Brain pericyte (primary cell): ENCODE results near the gene MTIF2.
"Not testable (repeated sequence)": the region's sequence is repeated elsewhere in the genome, so short reads cannot be mapped to it uniquely, and the experiment has no call there.

Experiments used
- DNase-seq: peaks from one replicate; pipeline ENCODE4 v3.0.0-alpha.2; 2012; ENCODE audit warnings: low read depth, low spot score

MTIF2 gene, protein sequence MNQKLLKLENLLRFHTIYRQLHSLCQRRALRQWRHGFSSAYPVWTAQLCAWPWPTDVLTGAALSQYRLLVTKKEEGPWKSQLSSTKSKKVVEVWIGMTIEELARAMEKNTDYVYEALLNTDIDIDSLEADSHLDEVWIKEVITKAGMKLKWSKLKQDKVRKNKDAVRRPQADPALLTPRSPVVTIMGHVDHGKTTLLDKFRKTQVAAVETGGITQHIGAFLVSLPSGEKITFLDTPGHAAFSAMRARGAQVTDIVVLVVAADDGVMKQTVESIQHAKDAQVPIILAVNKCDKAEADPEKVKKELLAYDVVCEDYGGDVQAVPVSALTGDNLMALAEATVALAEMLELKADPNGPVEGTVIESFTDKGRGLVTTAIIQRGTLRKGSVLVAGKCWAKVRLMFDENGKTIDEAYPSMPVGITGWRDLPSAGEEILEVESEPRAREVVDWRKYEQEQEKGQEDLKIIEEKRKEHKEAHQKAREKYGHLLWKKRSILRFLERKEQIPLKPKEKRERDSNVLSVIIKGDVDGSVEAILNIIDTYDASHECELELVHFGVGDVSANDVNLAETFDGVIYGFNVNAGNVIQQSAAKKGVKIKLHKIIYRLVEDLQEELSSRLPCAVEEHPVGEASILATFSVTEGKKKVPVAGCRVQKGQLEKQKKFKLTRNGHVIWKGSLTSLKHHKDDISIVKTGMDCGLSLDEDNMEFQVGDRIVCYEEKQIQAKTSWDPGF

DNA sequence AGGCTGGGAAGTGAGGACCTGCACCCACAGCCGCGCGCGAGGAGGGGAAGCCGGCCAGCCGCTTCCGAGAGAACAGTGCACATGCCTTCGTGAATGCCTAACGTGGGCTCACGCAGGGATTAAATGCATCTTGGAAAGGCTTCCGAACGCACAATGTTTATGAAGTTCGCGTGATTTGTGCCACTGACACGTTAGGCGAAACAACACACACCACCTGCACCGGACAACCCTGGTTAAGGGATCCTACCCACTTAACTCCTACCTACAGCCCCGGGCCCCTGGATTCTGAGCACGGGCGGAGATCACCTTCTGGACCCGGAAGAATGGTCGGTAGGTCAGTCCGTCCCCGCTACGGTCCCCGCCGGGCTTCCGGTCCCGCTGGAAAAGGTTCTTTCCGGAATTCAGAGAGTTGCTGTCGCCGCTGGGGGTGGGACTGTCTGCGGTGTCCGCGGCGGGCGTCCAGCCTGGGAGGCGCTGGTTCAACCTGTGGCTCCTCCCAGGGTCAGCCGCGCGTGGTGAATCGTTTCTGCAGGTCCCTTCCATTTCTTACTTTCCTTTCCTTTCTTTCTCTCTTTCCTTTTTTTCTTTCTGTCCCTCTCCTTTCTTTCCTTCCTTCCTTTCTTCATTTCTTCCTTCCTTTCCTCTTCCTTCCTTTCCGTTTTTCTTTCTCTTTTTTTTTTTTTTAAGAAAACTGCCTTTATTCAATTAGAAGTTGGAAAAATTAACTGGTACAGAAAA, at the start of gene MTIF2:
Gene MTIF2 (minus strand): TSS at position 325 of the 738 bp plus-strand sequence. CDS start 5,373 bp downstream, outside the sequence.
- peak; percentile 77 for DNase-seq

DNA sequence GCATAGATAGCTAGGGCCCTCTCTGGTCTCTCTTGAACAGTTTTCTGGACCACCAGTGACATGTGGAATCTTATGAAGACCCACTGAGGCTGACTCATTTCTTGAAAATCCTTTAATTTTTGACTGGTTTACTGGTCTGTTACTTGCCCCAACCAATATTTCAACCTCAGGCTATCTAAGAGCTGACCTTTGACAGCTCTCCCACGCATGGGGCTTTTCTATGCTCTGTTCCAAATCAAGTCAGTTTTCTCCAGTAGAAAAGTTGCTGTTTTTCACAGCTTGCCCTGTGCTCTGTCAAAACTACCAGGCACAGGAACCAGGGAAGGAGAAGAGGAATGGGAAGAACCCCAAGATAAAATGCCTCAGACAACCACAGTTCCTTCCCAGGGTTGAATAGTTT, 46.0 kb upstream of the MTIF2 start:
- no peak for DNase-seq

DNA sequence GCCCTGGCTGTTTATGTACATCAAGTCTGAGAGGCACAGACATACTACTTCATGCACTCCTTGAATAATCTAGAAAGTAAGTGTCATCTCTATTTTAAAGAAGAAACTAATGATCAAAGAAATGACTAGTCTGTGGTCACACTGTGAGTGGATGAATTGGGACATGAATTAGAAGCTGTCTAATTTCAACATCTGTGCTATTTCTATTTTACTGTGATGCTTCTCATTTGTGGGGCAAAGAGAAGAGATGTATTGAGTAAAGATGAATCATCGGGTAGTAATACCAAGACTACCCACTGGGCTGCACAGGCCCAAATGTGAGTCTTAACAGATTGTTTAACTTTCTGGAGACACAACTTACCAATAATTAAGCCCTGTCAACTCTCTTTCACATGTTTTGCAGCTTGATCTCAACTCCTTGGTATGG, 42.4 kb upstream of the MTIF2 start:
- no peak for DNase-seq

DNA sequence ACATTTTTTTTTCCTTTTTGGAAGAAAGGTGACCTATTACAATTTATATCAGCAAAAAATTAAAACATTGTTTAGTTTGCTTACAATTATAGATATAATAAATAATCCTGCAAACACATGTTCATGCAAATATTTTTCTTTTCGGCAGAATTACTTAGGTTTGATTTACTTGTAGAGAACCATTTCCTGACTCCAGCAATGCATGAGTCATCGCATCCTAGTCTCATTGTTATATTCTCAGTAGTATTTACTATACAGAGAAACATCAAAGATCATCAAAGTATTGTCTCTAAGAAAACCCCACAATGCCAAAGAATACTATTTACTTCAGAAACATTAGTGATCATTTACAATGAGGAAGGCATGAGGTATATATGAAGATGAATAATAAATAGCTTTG, 40.4 kb upstream of the MTIF2 start:
- DNase-seq = no peak

DNA sequence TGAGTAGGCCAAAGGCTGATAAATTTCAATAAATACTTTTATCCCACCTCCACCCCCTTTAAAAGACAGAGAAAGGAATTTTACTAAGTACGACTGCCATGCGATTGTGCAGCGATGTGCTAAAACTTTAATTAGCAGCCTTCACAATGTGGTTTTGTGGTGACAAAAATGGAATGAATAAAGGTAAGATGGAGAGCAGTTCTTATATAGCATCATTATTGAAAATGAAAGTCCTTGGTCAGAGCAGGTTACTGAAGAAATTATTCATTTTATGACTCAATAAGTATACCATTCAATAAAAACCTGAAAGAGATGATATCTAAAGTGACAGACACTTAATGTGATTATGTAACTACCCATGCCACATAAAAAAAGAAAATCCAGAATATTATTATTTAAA, 33.2 kb upstream of the MTIF2 start:
- DNase-seq = no peak

DNA sequence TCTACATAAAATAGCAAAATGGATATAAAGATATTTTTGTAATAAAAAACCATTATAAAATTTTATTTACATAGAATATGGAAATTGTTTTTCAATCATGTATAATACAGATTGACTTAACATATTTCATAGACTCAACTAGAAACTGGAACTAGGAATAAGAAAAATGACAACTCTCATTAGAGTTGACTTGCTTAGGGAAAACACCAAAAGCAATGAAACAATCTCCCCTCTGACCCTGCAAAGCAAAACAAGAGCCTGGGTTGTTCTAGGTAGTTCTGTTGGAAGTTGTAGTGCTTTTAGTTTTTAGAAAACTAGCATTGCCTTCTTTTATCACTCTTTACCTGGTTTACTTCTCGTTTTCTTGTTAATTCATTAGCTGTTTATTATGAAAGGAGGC, 32.2 kb upstream of the MTIF2 start:
- no peak for DNase-seq

DNA sequence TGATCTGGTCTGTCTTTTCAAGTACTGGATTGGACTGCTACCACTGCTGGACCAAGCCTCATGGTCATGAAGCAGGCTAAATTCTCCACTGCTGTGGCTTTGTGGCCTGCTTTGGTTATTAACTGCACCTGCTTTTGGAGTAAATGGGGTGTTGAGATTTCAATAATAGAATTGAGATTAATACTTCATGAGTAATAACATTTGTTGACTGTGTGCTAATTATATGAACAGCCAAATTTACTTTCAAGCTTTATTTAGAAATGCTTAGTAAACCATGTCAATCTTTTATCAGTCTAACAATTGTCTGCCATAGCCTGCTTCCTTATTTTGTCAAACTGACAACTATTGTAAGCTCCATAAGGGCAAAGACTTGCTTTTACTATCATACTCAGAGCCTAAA, 27.4 kb upstream of the MTIF2 start:
- no peak for DNase-seq

DNA sequence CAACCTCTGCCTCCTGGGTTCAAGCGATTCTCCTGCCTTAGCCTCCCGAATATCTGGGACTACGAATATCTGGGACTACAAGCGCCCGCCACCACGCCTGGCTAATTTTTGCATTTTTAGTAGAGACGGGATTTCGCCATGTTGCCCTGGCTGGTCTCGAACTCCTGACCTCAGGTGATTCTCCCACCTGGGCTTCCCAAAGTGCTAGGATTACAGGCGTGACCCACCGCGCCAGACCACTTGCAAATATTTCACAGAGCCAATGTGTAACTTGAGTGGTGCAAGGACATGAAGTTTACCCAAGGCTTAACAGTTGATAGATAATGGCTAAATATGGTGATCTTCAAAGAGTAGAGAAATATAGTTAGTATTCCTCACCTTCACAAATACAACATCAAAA, 14.1 kb upstream of the MTIF2 start:
- DNase-seq = no peak

DNA sequence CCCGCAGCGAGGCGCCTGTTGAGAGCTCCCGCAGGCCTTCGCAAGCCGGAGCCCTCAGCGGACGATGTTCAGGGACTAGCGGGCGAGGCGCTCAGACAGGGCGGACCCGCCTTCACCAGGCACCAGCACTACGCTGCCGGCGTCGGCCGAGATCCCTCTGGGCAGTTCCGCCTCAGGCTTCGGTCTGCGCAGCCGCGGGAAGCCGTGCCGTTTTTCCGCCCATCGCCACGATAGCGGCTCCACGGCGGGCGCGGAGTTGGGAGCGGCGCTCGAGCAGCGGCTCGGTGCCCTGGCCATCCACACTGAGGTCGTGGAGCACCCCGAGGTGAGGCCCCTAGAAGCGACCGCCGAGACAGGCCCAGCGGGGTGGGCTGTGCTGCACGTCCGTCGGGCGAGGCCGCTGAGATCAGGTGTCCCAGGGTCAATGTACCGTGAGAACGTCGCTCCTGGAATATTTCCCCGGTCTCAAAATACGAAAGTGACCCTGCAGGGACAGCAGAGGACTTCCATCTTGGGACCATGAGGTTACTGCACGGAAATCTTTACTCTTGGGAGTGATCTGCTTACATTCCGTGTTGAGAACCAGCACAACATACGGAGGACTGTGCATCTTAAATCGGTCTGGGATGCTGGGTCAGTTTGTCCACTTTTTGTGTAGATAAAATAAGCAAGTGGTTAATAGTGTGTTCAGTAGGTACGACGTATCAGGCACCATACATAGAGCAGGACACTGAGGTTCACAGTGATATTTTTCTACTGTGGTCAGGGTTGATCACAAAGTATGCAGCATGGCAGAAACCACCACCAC, 13.3 kb upstream of the MTIF2 start:
- DNase-seq = peak; percentile 37

DNA sequence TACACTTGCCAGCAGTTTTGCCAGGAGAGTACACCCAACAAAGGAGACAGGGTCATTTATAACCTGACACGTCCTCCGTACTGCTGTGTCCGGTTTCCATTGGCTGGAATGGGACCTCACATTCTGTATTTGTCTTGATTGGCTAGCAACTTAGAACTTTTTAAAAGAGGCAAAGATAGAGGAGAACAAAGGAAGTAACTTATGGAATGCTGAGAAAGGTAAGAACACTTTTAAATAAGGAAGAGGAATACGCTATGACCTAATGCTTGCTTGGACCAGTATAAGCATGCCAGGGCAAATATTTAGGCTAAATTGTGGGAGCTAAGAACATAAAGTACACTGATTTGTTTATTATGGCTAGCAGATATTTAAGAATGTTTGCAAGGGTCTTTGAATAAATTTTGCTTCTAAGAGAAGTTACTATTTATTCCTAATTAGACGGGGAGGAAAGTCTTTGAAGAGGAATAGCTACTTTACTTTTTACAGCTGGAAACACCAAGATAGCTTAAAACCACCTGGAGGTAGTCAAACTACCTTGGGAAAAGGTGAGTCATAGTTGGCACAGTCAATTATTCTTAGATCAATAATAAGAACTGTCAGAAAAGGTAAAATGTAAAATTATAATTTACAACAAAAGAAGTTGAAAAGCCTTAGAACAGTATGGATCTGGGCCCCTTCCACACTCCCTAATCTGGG, 12.0 kb upstream of the MTIF2 start:
- DNase-seq = not testable (repeated sequence)

DNA sequence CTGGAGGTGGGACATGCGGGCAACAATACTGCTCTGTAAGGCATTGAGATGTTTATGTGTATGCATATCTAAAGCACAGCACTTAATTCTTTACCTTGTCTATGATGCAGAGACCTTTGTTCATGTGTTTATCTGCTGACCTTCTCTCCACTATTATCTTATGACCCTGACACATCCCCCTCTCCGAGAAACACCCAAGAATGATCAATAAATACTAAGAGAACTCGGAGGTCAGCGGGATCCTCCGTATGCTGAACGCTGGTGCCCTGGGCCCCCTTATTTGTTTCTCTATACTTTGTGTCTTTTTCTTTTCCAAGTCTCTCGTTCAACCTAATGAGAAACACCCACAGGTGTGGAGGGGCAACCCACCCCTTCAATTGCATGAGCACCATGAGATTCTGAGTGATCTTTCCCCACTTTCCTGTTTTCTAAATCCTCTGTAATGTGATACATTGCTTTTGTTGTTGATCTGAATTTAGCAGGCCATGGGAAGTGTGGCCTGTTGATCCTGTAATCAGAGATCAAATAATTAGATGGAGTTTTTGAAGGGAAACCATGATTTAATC, 10.9 kb upstream of the MTIF2 start:
- not testable (repeated sequence) for DNase-seq

DNA sequence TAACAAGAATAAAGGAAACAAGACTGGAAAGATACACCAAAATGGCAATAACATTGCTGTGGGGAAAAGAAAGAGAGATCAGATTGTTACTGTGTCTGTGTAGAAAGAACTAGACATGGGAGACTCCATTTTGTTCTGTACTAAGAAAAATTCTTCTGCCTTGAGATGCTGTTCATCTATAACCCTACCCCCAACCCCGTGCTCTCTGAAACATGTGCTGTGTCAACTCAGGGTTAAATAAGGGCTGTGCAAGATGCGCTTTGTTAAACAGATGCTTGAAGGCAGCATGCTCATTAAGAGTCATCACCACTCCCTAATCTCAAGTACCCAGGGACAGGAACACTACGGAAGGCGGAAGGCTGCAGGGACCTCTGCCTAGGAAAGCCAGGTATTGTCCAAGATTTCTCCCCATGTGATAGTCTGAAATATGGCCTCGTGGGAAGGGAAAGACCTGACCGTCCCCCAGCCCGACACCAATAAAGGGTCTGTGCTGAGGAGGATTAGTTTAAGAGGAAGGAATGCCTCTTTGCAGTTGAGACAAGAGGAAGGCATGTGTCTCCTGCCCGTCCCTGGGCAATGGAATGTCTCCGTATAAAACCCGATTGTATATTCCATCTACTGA, 10.3 kb upstream of the MTIF2 start:
- not testable (repeated sequence) for DNase-seq

DNA sequence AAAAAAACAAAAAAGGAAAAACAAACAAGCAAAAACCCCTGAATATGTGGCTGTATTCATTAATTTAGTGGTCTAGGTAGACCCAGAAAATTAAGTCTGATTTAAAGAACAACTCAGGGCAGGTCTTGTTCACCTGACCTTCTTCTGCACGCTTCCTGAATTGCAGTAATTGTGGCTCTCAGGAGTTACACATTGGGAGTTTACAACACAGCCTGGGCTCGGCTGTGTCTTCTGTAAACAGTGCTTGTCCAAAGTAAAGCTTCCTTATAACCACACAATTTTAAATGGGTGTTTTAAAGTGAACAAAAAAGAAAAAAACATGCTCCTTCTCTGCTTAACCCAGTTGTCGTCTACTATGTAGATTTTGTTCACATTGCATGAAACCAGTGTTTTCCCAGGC, 8.3 kb upstream of the MTIF2 start:
- DNase-seq = no peak

DNA sequence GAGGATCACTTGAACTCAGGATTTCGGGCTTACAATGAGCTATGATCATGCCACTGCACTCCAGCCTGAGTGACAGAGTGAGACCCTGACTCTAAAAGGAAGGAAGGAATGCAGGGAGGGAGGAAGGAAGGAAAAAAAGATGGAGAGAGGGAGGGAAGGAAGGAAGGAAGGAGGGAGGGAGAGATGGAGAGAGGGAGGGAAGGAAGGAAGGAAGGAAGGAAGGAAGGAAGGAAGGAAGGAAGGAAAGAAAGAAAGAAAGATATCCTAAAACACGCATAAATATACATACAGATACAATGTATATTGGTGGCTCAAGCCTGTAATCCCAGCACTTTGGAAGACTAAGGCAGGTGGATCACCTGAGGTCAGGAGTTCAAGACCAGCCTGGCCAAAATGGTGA, 5.3 kb upstream of the MTIF2 start:
- not testable (repeated sequence) for DNase-seq

DNA sequence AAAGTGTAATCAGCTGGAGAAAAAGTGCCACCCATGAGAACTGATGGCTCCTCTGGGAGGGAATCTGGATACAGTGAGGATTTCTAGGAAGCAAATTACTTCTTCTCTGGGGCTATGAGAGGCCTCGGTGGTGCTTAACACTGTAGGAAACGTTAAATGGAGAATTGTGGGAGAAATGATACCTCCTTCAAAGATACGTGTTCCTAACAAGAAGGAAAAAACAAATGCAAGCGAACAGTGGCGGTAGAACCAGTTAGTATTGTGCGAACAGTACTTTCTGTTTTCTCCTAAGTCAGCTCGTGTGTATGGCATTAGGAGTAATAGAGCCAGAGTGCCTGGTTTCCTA, 587 bp upstream of the MTIF2 start:
- DNase-seq = no peak

DNA sequence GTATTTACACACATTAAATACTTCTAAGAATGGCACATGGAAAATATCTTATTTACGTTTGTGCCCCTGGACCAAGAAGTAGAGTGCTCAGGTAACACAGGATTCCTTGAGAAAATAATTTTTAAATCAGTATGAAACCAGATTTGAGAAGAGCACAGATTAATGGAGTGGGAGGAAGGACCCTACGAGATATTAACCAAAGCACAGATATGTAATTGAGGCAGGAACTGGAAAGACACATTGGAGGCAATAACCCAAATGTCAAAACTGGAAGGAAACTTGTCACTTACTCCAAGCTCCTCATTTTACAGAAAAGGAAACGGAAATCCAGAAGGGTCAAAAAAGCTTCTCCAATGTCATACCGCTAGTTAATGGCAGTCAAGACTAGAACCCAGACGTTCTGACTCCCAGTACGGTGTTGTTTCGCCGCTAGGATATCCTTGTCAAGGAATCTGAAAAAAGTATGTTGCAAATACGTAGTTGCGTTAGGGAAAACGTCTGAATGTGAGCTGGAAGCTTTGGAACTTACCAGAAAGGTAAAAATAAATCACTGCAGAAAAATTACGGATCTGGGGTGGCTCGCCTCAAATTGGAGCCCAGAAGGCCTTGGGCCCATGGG, 634 bp downstream of the MTIF2 start:
- no peak for DNase-seq

DNA sequence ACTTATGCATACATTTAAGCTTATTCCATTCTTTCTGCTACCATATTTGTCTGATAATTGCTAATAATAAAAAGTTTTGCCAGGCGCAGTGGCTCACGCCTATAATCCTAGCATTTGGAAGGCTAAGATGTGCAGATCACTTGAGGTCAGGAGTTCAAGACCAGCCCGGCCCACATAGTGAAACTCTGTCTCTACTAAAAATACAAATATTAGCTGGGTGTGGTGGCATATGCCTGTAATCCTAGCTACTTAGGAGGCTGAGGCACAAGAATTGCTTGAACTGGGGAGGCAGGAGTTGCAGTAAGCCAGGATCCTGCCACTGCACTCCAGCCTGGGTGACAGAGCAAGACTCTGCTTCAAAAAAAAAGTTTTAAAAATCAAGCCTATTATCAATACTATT, 9.4 kb downstream of the MTIF2 start:
- DNase-seq = not testable (repeated sequence)

DNA sequence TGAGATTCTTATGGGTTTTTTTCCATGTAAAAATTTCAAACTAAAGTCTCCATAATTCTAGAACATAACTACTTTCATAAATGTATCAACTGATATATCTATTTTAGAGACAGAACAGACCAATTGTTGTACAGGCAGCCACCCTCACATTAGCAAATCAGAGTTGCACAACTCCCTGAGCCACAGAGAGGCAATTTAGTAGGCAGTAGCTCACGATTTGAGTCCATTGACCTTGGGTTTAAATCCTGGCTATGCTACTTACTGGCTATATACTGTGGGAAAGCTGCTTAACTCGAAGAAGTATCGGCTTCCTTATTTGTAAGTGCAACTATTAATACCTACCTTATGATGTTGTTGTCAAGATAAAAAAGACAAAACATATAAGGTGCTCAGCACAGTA, 16.2 kb downstream of the MTIF2 start:
- DNase-seq = no peak

DNA sequence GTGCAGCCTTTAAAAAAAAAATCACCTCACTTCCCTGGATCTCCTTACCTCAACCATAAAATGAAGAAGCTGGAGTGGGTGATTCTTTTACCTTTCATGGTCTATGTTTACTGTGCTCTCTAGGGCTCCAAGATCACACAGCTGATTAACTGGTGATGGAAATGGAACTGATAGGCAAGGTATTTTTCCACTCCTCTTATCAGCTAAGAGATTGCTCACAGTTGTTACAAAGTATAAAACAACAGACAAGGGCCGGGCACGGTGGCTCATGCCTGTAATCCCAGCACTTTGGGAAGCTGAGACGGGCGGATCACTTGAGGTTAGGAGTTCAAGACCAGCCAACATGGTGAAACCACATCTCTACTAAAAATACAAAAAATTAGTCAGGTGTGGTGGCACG, 22.0 kb downstream of the MTIF2 start:
- DNase-seq = no peak

DNA sequence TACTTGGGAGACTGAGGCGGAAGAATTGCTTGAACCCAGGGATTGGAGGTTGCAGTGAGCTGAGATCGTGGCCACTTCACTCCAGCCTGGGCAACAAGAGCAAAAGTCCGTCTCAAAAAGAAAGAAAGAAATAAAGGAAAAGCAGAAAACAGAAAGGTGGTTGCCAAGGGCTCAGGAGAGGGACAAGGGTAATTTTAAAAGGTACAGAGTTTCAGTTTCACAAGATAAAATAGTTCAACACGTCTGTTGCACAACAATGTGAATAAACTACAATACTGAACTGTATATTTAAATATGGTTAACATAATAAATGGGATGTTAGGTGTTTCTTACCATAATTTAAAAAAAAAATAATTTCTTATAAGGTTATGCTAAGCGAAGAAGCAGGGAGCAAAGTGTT, 23.6 kb downstream of the MTIF2 start:
- no peak for DNase-seq
